ENCODE data around the gene LEKR1. TPM values are rescaled to one million over a fixed set of nuclear protein-coding genes. Genes with fewer than 3 reads are reported as not detected.

LEKR1 gene
- total and polyA plus RNA-seq, 9 of the 15 experiments (the other 6 are each of a cell fraction or from before 2014, with no cell fraction given), result 0.76 to 1.8 (median 1.2) TPM

DNA sequence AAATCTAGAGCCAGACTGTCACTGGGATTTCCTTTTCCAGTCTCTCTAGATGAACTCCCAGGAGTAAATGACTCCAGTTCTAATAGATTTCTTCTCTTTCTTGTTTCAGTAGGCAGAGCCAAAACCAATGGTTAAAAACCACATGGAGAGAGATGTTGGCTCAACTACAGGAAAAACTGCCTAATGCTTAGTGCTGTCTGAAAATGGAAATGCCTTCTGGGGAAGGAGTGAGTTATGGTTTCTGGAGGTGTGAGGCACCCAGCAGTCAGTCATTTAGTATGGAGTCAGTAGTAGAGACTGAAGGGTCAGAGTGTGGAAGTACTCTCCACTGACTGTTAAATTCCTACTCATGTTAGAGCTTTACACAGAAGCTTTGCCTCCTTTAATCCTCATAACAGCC is 197.1 kb downstream of the LEKR1 start (continued):
- no peak for TF ChIP-seq ADNP (tag; IDR thresholded peaks at IDR 0.05)
- TF ChIP-seq, protein P1, sequence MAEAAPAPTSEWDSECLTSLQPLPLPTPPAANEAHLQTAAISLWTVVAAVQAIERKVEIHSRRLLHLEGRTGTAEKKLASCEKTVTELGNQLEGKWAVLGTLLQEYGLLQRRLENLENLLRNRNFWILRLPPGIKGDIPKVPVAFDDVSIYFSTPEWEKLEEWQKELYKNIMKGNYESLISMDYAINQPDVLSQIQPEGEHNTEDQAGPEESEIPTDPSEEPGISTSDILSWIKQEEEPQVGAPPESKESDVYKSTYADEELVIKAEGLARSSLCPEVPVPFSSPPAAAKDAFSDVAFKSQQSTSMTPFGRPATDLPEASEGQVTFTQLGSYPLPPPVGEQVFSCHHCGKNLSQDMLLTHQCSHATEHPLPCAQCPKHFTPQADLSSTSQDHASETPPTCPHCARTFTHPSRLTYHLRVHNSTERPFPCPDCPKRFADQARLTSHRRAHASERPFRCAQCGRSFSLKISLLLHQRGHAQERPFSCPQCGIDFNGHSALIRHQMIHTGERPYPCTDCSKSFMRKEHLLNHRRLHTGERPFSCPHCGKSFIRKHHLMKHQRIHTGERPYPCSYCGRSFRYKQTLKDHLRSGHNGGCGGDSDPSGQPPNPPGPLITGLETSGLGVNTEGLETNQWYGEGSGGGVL (CRISPR knock-in tag; IDR thresholded peaks at IDR 0.05), result no peak
- TF ChIP-seq SMARCB1 (IDR thresholded peaks at IDR 0.05; ENCODE audit: insufficient read length, low read depth), result no peak
- TF ChIP-seq, protein P2, sequence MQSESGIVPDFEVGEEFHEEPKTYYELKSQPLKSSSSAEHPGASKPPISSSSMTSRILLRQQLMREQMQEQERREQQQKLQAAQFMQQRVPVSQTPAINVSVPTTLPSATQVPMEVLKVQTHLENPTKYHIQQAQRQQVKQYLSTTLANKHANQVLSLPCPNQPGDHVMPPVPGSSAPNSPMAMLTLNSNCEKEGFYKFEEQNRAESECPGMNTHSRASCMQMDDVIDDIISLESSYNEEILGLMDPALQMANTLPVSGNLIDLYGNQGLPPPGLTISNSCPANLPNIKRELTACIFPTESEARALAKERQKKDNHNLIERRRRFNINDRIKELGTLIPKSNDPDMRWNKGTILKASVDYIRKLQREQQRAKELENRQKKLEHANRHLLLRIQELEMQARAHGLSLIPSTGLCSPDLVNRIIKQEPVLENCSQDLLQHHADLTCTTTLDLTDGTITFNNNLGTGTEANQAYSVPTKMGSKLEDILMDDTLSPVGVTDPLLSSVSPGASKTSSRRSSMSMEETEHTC (IDR thresholded peaks at IDR 0.05), result no peak
- TF ChIP-seq CBFA2T2 (conservative IDR thresholded peaks at IDR 0.05), result no peak
- TF ChIP-seq BRD4 (IDR thresholded peaks at IDR 0.05), result no peak
- no peak for TF ChIP-seq DPF2 (IDR thresholded peaks at IDR 0.05)
- TF ChIP-seq EP400 (IDR thresholded peaks at IDR 0.05), result no peak
- TF ChIP-seq, protein P3, sequence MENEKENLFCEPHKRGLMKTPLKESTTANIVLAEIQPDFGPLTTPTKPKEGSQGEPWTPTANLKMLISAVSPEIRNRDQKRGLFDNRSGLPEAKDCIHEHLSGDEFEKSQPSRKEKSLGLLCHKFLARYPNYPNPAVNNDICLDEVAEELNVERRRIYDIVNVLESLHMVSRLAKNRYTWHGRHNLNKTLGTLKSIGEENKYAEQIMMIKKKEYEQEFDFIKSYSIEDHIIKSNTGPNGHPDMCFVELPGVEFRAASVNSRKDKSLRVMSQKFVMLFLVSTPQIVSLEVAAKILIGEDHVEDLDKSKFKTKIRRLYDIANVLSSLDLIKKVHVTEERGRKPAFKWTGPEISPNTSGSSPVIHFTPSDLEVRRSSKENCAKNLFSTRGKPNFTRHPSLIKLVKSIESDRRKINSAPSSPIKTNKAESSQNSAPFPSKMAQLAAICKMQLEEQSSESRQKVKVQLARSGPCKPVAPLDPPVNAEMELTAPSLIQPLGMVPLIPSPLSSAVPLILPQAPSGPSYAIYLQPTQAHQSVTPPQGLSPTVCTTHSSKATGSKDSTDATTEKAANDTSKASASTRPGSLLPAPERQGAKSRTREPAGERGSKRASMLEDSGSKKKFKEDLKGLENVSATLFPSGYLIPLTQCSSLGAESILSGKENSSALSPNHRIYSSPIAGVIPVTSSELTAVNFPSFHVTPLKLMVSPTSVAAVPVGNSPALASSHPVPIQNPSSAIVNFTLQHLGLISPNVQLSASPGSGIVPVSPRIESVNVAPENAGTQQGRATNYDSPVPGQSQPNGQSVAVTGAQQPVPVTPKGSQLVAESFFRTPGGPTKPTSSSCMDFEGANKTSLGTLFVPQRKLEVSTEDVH (IDR thresholded peaks at IDR 0.05; ENCODE audit: low read depth, partially characterized antibody), result no peak
- TF ChIP-seq, protein P4, sequence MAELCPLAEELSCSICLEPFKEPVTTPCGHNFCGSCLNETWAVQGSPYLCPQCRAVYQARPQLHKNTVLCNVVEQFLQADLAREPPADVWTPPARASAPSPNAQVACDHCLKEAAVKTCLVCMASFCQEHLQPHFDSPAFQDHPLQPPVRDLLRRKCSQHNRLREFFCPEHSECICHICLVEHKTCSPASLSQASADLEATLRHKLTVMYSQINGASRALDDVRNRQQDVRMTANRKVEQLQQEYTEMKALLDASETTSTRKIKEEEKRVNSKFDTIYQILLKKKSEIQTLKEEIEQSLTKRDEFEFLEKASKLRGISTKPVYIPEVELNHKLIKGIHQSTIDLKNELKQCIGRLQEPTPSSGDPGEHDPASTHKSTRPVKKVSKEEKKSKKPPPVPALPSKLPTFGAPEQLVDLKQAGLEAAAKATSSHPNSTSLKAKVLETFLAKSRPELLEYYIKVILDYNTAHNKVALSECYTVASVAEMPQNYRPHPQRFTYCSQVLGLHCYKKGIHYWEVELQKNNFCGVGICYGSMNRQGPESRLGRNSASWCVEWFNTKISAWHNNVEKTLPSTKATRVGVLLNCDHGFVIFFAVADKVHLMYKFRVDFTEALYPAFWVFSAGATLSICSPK (IDR thresholded peaks at IDR 0.05; ENCODE audit: borderline replicate concordance), result no peak
- TF ChIP-seq CHD4 (IDR thresholded peaks at IDR 0.05; ENCODE audit: insufficient read depth, insufficient replicate concordance, low read depth, low read length, poor library complexity, severe bottlenecking), result no peak

Data from K562 (cell line).